NCI-H2196 treated with DMSO at 0.1 percent for 48 hours (cell line): Measurements from ENCODE around the gene RBBP5.

ENCODE experiments used
- DNase-seq: peaks from one replicate; lab custom pipeline; 2025; ENCODE audit not compliant: unreplicated experiment; lab: John Stamatoyannopoulos, UW

The RBBP5 gene

GRCh38 chr1:205074513-205074912 is 47.3 kb downstream of the RBBP5 start:
- DNase-seq, result no peak

- no peak for DNase-seq
Observed at GRCh38 chr1:205074084-205074483, 47.7 kb downstream of the RBBP5 start.

- no peak for DNase-seq
Observed at GRCh38 chr1:205073511-205073910, 48.3 kb downstream of the RBBP5 start.

- no peak for DNase-seq
Observed at GRCh38 chr1:205072881-205073280, 48.9 kb downstream of the RBBP5 start.

GRCh38 chr1:205072286-205072685 is 49.5 kb downstream of the RBBP5 start:
- no peak for DNase-seq

GRCh38 chr1:205071801-205072200 is 50.0 kb downstream of the RBBP5 start:
- no peak for DNase-seq

GRCh38 chr1:205071028-205071409 is 50.8 kb downstream of the RBBP5 start:
- DNase-seq, result no peak

- DNase-seq, result no peak
Observed at GRCh38 chr1:205069371-205070125, 52.2 kb downstream of the RBBP5 start.

GRCh38 chr1:205068457-205069040 is 53.2 kb downstream of the RBBP5 start:
- no peak for DNase-seq

- DNase-seq, result no peak
Observed at GRCh38 chr1:205068001-205068400, 53.8 kb downstream of the RBBP5 start.

- DNase-seq, result no peak
Observed at GRCh38 chr1:205067031-205067430, 54.7 kb downstream of the RBBP5 start.

- DNase-seq, result no peak
Observed at GRCh38 chr1:205066141-205066818, 55.5 kb downstream of the RBBP5 start.

- DNase-seq, result no peak
Observed at GRCh38 chr1:205065666-205066065, 56.1 kb downstream of the RBBP5 start.

GRCh38 chr1:205064741-205065316 is 56.9 kb downstream of the RBBP5 start:
- no peak for DNase-seq

GRCh38 chr1:205064301-205064700 is 57.5 kb downstream of the RBBP5 start:
- DNase-seq, result no peak

GRCh38 chr1:205062895-205063294 is 58.9 kb downstream of the RBBP5 start:
- no peak for DNase-seq

- no peak for DNase-seq
Observed at GRCh38 chr1:205062319-205062718, 59.5 kb downstream of the RBBP5 start.

- peak; percentile 65 for DNase-seq
Observed at GRCh38 chr1:205061665-205062069, 60.1 kb downstream of the RBBP5 start.

GRCh38 chr1:205061227-205061626 is 60.6 kb downstream of the RBBP5 start:
- DNase-seq, result no peak

- DNase-seq, result no peak
Observed at GRCh38 chr1:205060746-205061145, 61.0 kb downstream of the RBBP5 start.

GRCh38 chr1:205059660-205060059 is 62.1 kb downstream of the RBBP5 start:
- DNase-seq, result no peak

GRCh38 chr1:205058853-205059252 is 62.9 kb downstream of the RBBP5 start:
- no peak for DNase-seq
